Testis (tissue), 5 donors: ENCODE data around the gene F8A2. TPM values are rescaled to one million over a fixed set of nuclear protein-coding genes. Genes with fewer than 3 reads are reported as not detected.
"Not testable (repeated sequence)": the region's sequence is repeated elsewhere in the genome, so short reads cannot be mapped to it uniquely, and the experiment has no call there.

Experiments
- DNase-seq: peaks from one replicate; pipeline ENCODE4 v3.0.0-alpha.2; 2019
- H3K27ac ChIP-seq, 2 donors: fragments of 200-600 bp; sonication (generic); one replicate each; pipeline ENCODE4 v1.5.1; 2019
- H3K27me3 ChIP-seq: fragments of 200-600 bp; sonication (generic); one replicate; pipeline ENCODE4 v1.5.1; 2019
- H3K36me3 ChIP-seq: fragments of 200-600 bp; sonication (generic); one replicate; pipeline ENCODE4 v1.5.1; 2017; ENCODE audit warnings: low read depth; ENCODE audit errors: missing control alignments
- H3K4me1 ChIP-seq: fragments of 200-600 bp; sonication (generic); one replicate; pipeline ENCODE4 v1.5.1; 2019
- H3K4me3 ChIP-seq, 2 donors: fragments of 200-600 bp; sonication (generic); one replicate each; pipeline ENCODE4 v1.5.1; 2017 to 2019
- H3K9me3 ChIP-seq: fragments of 200-600 bp; sonication (generic); one replicate; pipeline ENCODE4 v1.5.1; 2017
- CTCF ChIP-seq, 3 experiments: fragments of 450-650 bp in 2 of 3; fragments of 200-600 bp in 1 of 3; sonication (generic) in 1 of 3; IDR thresholded peaks; one replicate each; pipeline ENCODE4 v1.5.1; 2016 to 2019; ENCODE audit warnings: antibody characterized with exemption in 3 of 3, mild to moderate bottlenecking in 2 of 3, moderate library complexity in 1 of 3
- POLR2A ChIP-seq: fragments of 450-650 bp; IDR thresholded peaks from one replicate; pipeline ENCODE4 v1.6.1; 2017; ENCODE audit warnings: antibody characterized with exemption, mild to moderate bottlenecking, moderate library complexity
- WGBS, 2 donors: methylation state at CpG; one replicate each; pipeline ENCODE4 v1.1.5; 2018; 5-methylcytosine and 5-hydroxymethylcytosine counted together
- intact Hi-C: fragments of 100-400 bp; cut with DNase I; formaldehyde crosslinking; loops from one replicate; pipeline ENCODE4 v1.15.1; 2023; ENCODE audit warnings: low total_unique reads
- long read RNA-seq, 2 donors: transcript quantifications; one replicate each; lab custom pipeline, GENCODE V29; 2026
- polyA plus RNA-seq: library from polyadenylated mRNA; stranded (reverse); fragments of 350-450 nt; fragmentation: Illumina TruSeq; extraction: RNeasy Lipid Tissue Mini Kit (QIAGEN cat#74804); gene quantifications from one replicate; pipeline ENCODE4 v1.2.3, GENCODE V29; 2014; ENCODE audit warnings: low read depth, low replicate concordance; ENCODE audit not compliant: insufficient read depth
- total RNA-seq, 2 donors: library from RNA; depleted of rRNA; stranded (reverse); fragments of >200 nt; gene quantifications; one replicate each; pipeline ENCODE4 v1.2.3, GENCODE V29; 2016

Gene F8A2
- total RNA-seq = not detected
- polyA plus RNA-seq = not detected
- long read RNA-seq, donor 1, transcript F8A2-201 (1 exons, 1,116 nt) = major isoform, 10 of 10 reads
- long read RNA-seq, donor 1, partial matches to known transcripts = 0 of 10 reads
- long read RNA-seq, donor 1, other reads (novel, unspliced or antisense) = 0 of 10 reads
- long read RNA-seq, donor 2, partial matches to known transcripts = 0 of 2 reads
- long read RNA-seq, donor 2, other reads (novel, unspliced or antisense) = 0 of 2 reads

GRCh38 chrX:155381843-155382528 lies at the start of gene F8A2:
F8A2 (plus strand) TSS chrX:155382095; CDS start chrX:155382115, 20 bp downstream.
- H3K36me3 ChIP-seq, intact Hi-C loops, H3K9me3 ChIP-seq, H3K27ac ChIP-seq, H3K4me3 ChIP-seq, H3K4me1 ChIP-seq, H3K27me3 ChIP-seq, DNase-seq: not testable (repeated sequence)
- WGBS, 2 donors = no CpG with 5 or more reads among the region's 90 CpGs

- Histone ChIP-seq H3K9me3 (no peaks in the 10 kb centered on the region), H3K4me1 (no peaks in the 10 kb centered on the region), H3K36me3 (no peaks in the 10 kb centered on the region), H3K27ac (peak overlapping the region in 1 of 2 donors; percentile 56), H3K4me3 (no peak overlapping the region), H3K27me3 (no peaks in the 10 kb centered on the region)
- WGBS, 2 donors = 35 to 58% methylated on average over 2 of the region's 2 CpGs
- DNase-seq = no peak
- intact Hi-C loops = no loop called here
- TF ChIP-seq CTCF (IDR thresholded peaks at IDR 0.05) = no peak
- no peak for TF ChIP-seq POLR2A
Observed at GRCh38 chrX:155333544-155334100, 48.3 kb upstream of the F8A2 start.

DNA sequence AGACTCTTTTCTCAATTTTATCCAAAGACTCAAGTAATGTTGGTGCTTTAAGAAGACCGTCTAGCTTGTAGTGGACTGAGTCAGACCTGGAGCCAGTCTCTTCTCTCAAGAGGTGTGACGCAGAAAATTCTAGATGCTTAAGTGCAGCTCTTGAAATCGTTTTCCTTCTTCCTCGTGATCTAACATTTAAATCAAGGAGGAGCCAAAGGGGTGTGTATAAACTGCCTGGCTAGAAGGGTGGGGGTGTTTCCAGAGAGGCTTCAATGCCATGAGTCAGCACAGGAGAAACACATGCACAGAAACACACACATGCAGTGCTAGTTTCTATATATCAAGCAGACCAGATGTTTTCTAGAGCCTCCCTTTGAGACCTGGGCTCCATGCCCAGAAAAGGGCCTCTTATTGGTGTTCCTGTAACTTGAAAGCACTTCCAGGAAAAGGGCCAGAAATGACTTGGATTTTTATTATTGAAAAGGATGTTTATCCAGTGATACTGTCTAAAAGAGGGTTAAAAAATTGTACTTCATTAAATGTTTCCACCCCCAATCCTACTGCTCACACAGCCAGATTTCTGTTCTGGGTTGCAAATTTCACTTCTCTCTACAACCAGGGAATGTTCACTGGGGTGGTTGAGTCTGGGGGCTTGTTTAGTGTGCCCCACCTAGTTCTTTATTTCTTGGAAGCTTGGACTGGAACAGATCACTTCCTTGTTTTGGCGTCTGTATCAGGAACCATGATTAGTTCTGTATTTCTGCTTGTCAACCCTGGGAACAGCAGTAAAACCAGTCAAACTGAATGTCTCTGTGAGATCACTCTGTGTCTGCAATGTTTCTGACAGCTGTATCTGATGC lies 47.2 kb upstream of the F8A2 start, which contains the start of gene CLIC2:
TSS of gene CLIC2 (minus strand) at position 129 of the 851 bp plus-strand sequence. CDS start 187 bp downstream, outside the sequence.
- H3K27ac ChIP-seq = peak within 1 kb of the TSS in 1 of 2 donors; percentile 56
- TF ChIP-seq POLR2A (no peak), CTCF (IDR thresholded peaks at IDR 0.05) (no peak)
- no peaks in the 10 kb centered on the region for H3K9me3 ChIP-seq
- DNase-seq = peak; percentile 22
- intact Hi-C loops = no loop called here
- H3K4me3 ChIP-seq = no peak within 1 kb of the TSS
- H3K4me1 ChIP-seq = no peaks in the 10 kb centered on the region
- H3K36me3 ChIP-seq = no peaks in the 10 kb centered on the region
- no peaks in the 10 kb centered on the region for H3K27me3 ChIP-seq
- 30 to 48% methylated on average over 5 of the region's 5 CpGs for WGBS, 2 donors

GRCh38 chrX:155335337-155335712 lies 46.6 kb upstream of the F8A2 start:
- H3K4me3 ChIP-seq, intact Hi-C loops, H3K27me3 ChIP-seq, DNase-seq, H3K4me1 ChIP-seq, H3K9me3 ChIP-seq, H3K27ac ChIP-seq, H3K36me3 ChIP-seq: not testable (repeated sequence)
- WGBS, 2 donors = 27% methylated on average over 1 of the region's 1 CpG; no CpG with 5 or more reads in 1 of the 2 donors

DNA sequence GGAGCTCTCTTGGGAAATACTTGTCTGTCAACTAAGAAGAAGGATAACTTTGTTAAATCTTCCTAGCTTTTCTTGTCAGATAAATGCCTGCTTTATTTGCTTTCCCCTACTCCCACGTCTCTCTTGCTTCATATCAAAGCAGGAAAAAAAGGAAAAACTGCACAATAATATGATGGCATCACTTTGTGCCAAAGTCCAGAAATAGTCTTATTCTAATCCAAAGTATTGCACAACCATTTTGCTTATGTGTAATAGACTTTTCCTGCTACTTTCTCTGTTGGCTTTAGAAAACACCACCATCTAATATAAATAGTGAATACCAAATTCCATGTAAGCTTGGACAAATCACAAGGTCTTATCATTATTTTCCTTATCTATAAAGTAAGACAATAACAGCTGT lies 36.2 kb upstream of the F8A2 start:
- intact Hi-C loops, H3K36me3 ChIP-seq, H3K27me3 ChIP-seq, DNase-seq, H3K4me3 ChIP-seq, H3K4me1 ChIP-seq, H3K9me3 ChIP-seq, H3K27ac ChIP-seq: not testable (repeated sequence)
- no CpG with 5 or more reads among the region's 1 CpG for whole genome bisulfite sequencing, 2 donors

- H3K36me3 ChIP-seq, H3K27me3 ChIP-seq, intact Hi-C loops, DNase-seq, H3K4me3 ChIP-seq, H3K4me1 ChIP-seq, H3K9me3 ChIP-seq, H3K27ac ChIP-seq: not testable (repeated sequence)
- WGBS, 2 donors = no CpG with 5 or more reads among the region's 4 CpGs
Observed at GRCh38 chrX:155349448-155349847, 32.4 kb upstream of the F8A2 start.

DNA sequence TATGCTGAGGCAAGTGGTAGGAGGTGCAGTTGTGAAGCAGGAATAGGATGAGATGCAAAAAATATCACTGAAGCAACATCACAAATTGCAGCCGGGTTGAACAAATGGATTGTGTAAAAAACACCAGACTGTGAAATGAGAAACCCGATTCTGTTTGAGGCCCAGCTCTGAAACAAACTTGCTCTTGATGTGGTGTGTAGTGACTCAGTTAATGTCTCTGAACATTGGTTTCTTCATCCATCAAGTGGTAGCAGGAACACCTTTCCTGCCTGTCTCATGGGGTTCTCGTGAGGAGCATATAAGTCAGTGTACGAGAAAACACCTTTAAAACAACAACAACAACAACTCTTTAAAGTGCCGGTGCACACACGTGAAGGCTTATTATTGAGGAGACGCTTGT lies 18.2 kb upstream of the F8A2 start:
- H3K27me3 ChIP-seq, intact Hi-C loops, H3K4me3 ChIP-seq, H3K9me3 ChIP-seq, H3K4me1 ChIP-seq, H3K36me3 ChIP-seq, DNase-seq, H3K27ac ChIP-seq: not testable (repeated sequence)
- no CpG with 5 or more reads among the region's 7 CpGs for WGBS, 2 donors

GRCh38 chrX:155373777-155374458 lies 8.0 kb upstream of the F8A2 start:
- not testable (repeated sequence) for H3K27ac ChIP-seq, H3K4me1 ChIP-seq
- WGBS, 2 donors = no CpG with 5 or more reads among the region's 9 CpGs

GRCh38 chrX:155379802-155380201 lies 2.1 kb upstream of the F8A2 start:
- H3K4me1 ChIP-seq, H3K9me3 ChIP-seq, H3K27ac ChIP-seq, DNase-seq, H3K27me3 ChIP-seq, H3K4me3 ChIP-seq, intact Hi-C loops, H3K36me3 ChIP-seq: not testable (repeated sequence)
- WGBS, 2 donors = no CpG with 5 or more reads among the region's 7 CpGs

More at GRCh38 chrX:155373777-155374458, 8.0 kb upstream of the F8A2 start:
- DNase-seq, H3K36me3 ChIP-seq, H3K27me3 ChIP-seq, H3K9me3 ChIP-seq, H3K4me3 ChIP-seq, intact Hi-C loops: not testable (repeated sequence)
